ENCODE data around the gene MAL.

DNA sequence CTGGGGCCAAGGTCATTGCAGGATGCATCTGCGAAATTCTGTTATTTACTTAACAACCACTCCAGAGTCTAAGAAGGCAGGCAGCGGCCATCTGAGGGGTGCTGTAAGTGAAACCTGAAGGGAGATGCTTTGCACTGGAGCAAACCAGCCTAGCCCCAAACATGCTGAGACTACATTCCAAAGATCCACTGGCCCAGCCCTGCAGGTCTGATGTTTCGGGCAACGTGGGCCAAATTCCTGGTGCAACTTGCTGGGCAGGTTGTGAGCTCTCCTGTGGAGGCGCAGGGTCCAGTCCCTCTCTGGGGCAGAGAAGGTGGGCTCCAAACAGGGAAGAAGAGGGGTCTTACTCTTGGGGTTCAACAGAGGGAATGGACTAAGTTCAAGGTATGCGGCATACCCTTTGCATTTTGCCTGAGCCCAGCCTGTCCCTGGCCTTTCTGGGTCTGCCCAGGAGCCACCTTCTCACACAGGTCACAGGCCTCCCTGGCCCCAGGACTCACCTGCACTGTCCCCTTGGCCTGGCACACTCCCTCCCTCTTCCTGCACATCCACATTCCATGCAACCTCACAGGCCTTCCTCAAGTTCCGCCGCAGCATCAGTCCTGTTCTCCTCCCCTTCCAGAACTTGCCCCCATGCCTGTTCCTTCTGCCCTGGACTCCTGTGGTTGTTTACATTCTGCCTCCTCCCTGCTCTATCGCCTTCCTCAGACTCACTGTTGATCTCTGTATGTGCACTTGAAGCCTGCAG lies 5.1 kb upstream of the MAL start:
- TF ChIP-seq, protein P1, sequence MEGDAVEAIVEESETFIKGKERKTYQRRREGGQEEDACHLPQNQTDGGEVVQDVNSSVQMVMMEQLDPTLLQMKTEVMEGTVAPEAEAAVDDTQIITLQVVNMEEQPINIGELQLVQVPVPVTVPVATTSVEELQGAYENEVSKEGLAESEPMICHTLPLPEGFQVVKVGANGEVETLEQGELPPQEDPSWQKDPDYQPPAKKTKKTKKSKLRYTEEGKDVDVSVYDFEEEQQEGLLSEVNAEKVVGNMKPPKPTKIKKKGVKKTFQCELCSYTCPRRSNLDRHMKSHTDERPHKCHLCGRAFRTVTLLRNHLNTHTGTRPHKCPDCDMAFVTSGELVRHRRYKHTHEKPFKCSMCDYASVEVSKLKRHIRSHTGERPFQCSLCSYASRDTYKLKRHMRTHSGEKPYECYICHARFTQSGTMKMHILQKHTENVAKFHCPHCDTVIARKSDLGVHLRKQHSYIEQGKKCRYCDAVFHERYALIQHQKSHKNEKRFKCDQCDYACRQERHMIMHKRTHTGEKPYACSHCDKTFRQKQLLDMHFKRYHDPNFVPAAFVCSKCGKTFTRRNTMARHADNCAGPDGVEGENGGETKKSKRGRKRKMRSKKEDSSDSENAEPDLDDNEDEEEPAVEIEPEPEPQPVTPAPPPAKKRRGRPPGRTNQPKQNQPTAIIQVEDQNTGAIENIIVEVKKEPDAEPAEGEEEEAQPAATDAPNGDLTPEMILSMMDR (conservative IDR thresholded peaks at IDR 0.05): no peak
- no peak for TF ChIP-seq ZFX (IDR thresholded peaks at IDR 0.05)

Data from C4-2B (cell line).